ENCODE data around the gene UBE3A. TPM values are rescaled to one million over a fixed set of nuclear protein-coding genes. Genes with fewer than 3 reads are reported as not detected.

Gene UBE3A
- total RNA-seq, 1 experiment from 2014 or later = 104 TPM

GRCh38 chr15:25427861-25428260 is 11.0 kb downstream of the UBE3A start:
- H3K36me3 ChIP-seq (ENCODE audit: control insufficient read depth in 1 of 2, insufficient read depth in 2 of 2, low read length in 2 of 2) = peaks cover 0 to 3% of the 10 kb centered on the region in 2 experiments; a peak in 1 of 4 replicates
- BruUV-seq (replicated peaks) = no TSS peak
- DNase-seq (ENCODE audit: low read depth, low spot score) (no peak), ATAC-seq (no peak)
- H3K9me2 ChIP-seq (ENCODE audit: insufficient read depth) = no peaks in the 10 kb centered on the region
- ChIA-PET CTCF (no interaction called here), RAD21 (ENCODE audit: low non-redundant PET in 1 of 2, low total read pairs in 2 of 2, uncharacterized antibody in 2 of 2, unreplicated experiment in 2 of 2) (no interaction called here), POLR2A (interaction anchor here (1.3 kb wide), 1 partner anchor 11 kb away, joined by 4 read pairs; no protein-coding TSS in a partner anchor)
- H3K27ac ChIP-seq (ENCODE audit: low read depth, low read length) = no peak overlapping the region
- no peak overlapping the region for H3K4me2 ChIP-seq (ENCODE audit: low read length)
- H3K9me3 ChIP-seq (ENCODE audit: control insufficient read depth in 1 of 2, insufficient read depth in 1 of 2, low read depth in 1 of 2, low read length in 2 of 2) = no peaks in the 10 kb centered on the region
- no peak overlapping the region for H3K9ac ChIP-seq (ENCODE audit: low read length)
- H3K27me3 ChIP-seq (ENCODE audit: insufficient read depth, low read length) = no peaks in the 10 kb centered on the region
- H3K79me2 ChIP-seq (ENCODE audit: insufficient read depth, low read length) = peaks cover 97% of the 10 kb centered on the region
- no peaks in the 10 kb centered on the region for H3K4me1 ChIP-seq (ENCODE audit: control insufficient read depth in 1 of 2, insufficient read depth in 2 of 2, low read length in 2 of 2)
- no peak overlapping the region for H3K4me3 ChIP-seq (replicated peaks in 1 of 2; ENCODE audit: low read depth in 1 of 2, low read length in 2 of 2)
- no peak overlapping the region for H2AFZ ChIP-seq (ENCODE audit: low read depth, low read length, poor library complexity, severe bottlenecking)
- intact Hi-C loops (cut with micrococcal nuclease) = no loop called here
- TF ChIP-seq EZH2 (IDR thresholded peaks at IDR 0.05) (no peak), EGR1 (IDR thresholded peaks at IDR 0.05; ENCODE audit: low read depth) (no peak), JUND (IDR thresholded peaks at IDR 0.05) (no peak), SIN3A (IDR thresholded peaks at IDR 0.05; ENCODE audit: low read depth) (no peak), ZBTB33 (IDR thresholded peaks at IDR 0.05; ENCODE audit: extremely low read depth, insufficient replicate concordance, low read length) (no peak), EZH2phosphoT487 (IDR thresholded peaks at IDR 0.05; ENCODE audit: borderline replicate concordance) (no peak), ZFX (IDR thresholded peaks at IDR 0.05) (no peak), TCF7L2 (IDR thresholded peaks at IDR 0.05; ENCODE audit: borderline replicate concordance, extremely low read depth, insufficient read depth, insufficient read length) (no peak), RAD21 (IDR thresholded peaks at IDR 0.05; ENCODE audit: low read depth) (no peak), CTCF (IDR thresholded peaks at IDR 0.05 in 2 of 3, conservative IDR thresholded peaks at IDR 0.05 in 1 of 3; ENCODE audit: borderline replicate concordance in 1 of 3, insufficient read depth in 1 of 3, low read depth in 2 of 3, low read length in 2 of 3) (no peak), ELF1 (IDR thresholded peaks at IDR 0.05; ENCODE audit: borderline replicate concordance, low read depth) (no peak), MAX (IDR thresholded peaks at IDR 0.05) (no peak)
- H4K20me1 ChIP-seq (ENCODE audit: insufficient read depth) = peaks cover 9% of the 10 kb centered on the region
